GM18870 (cell line): Measurements from ENCODE around the gene EXOC6.

Experiments
- ATAC-seq: cut with Tn5 transposase; IDR thresholded peaks from one replicate; pipeline ENCODE4 v1.9.1; 2021; ENCODE audit warnings: moderate library complexity; ENCODE audit not compliant: unreplicated experiment

EXOC6 gene

GRCh38 chr10:93074597-93075368, 226.5 kb downstream of the EXOC6 start:
- no peak for ATAC-seq

GRCh38 chr10:93075369-93076221, 227.3 kb downstream of the EXOC6 start:
- no peak for ATAC-seq

DNA sequence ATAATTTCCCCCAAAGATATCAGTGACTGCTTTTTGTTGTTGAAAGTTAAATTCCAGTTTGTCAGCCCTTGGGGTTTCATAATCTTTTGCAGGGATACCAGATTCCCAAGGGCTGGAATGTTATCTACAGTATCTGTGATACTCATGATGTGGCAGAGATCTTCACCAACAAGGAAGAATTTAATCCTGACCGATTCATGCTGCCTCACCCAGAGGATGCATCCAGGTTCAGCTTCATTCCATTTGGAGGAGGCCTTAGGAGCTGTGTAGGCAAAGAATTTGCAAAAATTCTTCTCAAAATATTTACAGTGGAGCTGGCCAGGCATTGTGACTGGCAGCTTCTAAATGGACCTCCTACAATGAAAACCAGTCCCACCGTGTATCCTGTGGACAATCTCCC, 228.6 kb downstream of the EXOC6 start:
- ATAC-seq, result no peak

DNA sequence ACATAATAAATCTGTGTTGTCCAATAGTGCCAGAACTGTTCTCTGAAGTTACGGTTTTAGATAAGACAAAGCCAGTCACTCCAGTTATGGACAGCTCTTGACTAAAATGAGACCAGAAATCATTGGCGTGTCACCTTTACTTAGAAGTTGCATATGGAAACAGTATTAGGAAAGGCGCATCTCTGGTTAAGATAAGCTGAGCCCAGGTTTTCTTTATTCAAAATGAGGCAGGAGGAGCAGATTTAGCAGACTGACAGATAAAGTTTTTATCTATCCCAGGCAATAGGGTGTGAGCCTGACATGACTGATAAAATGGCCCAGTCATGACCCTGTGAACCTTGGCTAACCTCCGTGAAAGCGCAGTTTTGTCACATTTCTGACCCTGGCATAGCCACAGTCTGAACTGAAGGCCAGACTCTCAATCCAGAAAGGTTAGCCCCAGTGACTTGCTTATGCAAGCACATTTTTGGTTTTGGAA, 229.6 kb downstream of the EXOC6 start:
- no peak for ATAC-seq

- ATAC-seq, result no peak
Measured at GRCh38 chr10:93079663-93080349, 231.5 kb downstream of the EXOC6 start.

GRCh38 chr10:93080350-93081046, 232.2 kb downstream of the EXOC6 start:
- no peak for ATAC-seq

GRCh38 chr10:93081318-93081717, 233.0 kb downstream of the EXOC6 start:
- no peak for ATAC-seq

DNA sequence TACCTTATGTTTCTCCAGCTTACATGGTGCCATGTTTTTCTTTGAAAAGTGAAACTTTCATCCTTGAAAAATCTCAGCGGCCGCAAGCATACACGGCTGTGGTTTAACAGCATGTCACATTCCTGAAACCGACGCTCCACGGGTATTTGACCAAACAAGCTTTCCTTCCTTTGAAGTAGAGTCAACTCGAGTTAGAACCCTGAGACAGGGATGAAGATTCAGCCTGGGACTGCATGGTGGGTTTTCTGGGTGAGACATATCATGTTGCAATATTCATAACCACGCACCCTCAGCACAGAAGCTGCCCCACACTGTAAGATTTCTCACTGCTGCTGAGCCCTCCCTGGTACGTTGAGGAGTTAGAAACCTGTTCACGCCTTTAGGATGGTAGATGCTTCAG, 233.5 kb downstream of the EXOC6 start:
- ATAC-seq, result no peak

DNA sequence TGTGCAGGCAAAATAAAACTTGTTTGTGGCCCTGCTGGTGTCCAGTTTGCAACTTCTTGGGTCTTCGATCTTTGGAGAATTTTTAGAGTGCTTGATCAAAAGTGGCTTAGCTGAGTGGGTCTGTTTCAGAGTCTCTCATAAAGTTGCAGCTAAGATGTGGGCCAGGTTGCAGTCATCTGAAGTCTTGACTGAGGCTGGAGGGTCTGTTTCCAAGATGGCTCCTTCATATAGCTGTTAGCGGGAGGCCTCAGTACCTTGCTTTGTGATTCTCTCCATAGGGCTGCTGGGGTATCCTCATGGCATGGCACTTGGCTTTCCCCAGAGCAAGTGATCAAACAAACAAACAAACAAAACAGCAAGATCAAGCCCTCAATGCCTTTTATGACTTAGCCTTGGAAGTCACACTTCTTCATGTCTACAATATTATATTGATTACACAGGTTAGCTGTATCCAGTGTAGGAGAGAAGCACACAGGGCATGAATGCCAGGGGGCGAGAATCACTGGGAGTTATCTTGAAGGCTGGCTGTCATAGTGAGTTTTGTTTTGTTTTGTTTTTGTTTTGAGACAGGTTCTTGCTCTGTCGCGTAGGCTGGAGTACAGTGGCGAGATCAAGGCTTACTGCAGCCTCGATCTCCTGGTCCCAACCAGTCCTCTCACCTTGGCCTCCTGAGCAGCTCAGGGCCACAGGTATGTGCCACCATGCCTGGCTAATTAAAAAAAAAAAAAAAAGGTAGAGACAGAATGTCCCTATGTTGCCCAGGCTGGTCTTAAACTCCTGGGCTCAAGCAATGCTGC, 235.6 kb downstream of the EXOC6 start:
- no peak for ATAC-seq

- ATAC-seq, result no peak
Measured at GRCh38 chr10:93085272-93085859, 237.0 kb downstream of the EXOC6 start.

DNA sequence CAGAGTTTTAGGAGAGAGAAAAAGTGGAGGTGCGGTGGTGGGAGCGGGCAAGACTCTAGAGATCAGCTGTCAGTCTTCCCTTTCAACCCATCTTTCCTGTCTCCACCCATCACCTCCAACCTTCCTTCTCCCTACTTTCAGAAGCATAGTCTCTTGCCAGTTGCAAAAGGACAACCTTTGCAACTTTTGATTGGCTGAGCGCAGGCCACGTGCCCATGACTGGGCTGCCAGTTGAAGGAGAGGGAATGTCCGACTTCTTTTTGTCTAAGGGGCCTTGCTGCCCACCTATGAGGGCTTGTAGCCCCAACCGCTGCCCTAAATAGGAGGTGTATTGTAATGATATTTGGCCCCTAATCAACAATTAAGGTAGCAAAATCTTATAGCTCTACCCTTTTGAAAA, 238.0 kb downstream of the EXOC6 start:
- no peak for ATAC-seq

GRCh38 chr10:93087846-93088245, 239.5 kb downstream of the EXOC6 start:
- ATAC-seq, result no peak

DNA sequence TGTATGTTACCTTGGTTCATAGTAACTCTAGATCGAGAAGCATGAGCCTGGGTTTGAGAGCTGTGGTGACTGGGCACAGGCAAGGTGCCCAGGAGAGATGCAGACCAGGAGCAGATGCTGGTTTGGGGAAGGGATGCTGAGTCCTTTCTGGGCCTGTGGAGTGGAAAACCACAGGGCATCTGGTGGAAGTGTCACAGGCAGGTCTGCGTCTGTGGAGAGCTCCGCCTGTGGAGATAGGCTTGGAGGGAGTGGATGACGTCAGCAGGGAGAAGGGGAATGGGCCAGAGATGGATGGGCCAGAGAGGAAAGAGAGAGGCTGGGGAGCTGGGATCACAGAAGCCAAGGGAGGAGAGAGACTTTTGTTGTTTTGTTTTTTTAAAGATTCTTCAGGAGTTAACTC, 240.1 kb downstream of the EXOC6 start:
- no peak for ATAC-seq

GRCh38 chr10:93090619-93091018, 242.3 kb downstream of the EXOC6 start:
- no peak for ATAC-seq

- no peak for ATAC-seq
Measured at GRCh38 chr10:93091960-93092359, 243.6 kb downstream of the EXOC6 start.

GRCh38 chr10:93095225-93095624, 246.9 kb downstream of the EXOC6 start:
- ATAC-seq, result no peak

- no peak for ATAC-seq
Measured at GRCh38 chr10:93096901-93097300, 248.6 kb downstream of the EXOC6 start.

- ATAC-seq, result no peak
Measured at GRCh38 chr10:93097386-93097785, 249.1 kb downstream of the EXOC6 start.

GRCh38 chr10:93098816-93099215, 250.5 kb downstream of the EXOC6 start:
- no peak for ATAC-seq

DNA sequence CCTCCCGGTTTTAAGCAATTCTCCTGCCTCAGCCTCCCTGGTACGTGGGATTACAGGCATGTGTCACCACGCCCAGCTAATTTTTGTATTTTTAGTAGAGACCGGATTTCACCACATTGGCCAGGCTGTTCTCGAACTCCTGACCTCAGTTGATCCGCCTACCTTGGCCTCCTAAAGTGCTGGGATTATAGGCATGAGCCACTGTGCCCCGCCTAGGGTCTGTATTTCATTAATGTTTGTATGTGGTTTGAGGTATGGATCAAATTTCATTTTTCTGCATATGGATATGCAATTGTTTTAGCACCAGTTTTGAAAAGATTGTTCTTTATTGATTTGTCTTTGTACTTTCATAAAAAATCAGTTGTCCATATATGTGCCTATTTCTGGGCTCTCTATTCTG, 251.3 kb downstream of the EXOC6 start:
- no peak for ATAC-seq
